Thyroid gland (tissue), 4 donors: ENCODE measurements around the gene NYAP2. TPM values are rescaled to one million over a fixed set of nuclear protein-coding genes. Genes with fewer than 3 reads are reported as not detected.

Experiments
- DNase-seq, 2 donors: peaks; one replicate each; pipeline ENCODE4 v3.0.0-alpha.2; 2019
- H3K27ac ChIP-seq, 3 donors: fragments of 200-600 bp; sonication (generic); 1 replicate in 2 of 3; 2 replicates in 1 of 3; pipeline ENCODE4 v1.5.1; 2016 to 2019; ENCODE audit warnings: mild to moderate bottlenecking in 1 of 3, moderate library complexity in 1 of 3
- H3K27me3 ChIP-seq: fragments of 200-600 bp; sonication (generic); one replicate; pipeline ENCODE4 v1.5.1; 2019
- H3K36me3 ChIP-seq, 2 donors: fragments of 200-600 bp; sonication (generic); one replicate each; pipeline ENCODE4 v1.5.1; 2016 to 2019
- H3K4me1 ChIP-seq, 2 donors: fragments of 200-600 bp; sonication (generic); one replicate each; pipeline ENCODE4 v1.5.1; 2017 to 2019
- H3K4me3 ChIP-seq, 3 donors: fragments of 200-600 bp; sonication (generic); replicated peaks in 1 of 3; 1 replicate in 2 of 3; 2 replicates in 1 of 3; pipeline ENCODE4 v1.5.1; 2016; ENCODE audit warnings: mild to moderate bottlenecking in 1 of 3
- H3K9me3 ChIP-seq: fragments of 200-600 bp; sonication (generic); one replicate; pipeline ENCODE4 v1.5.1; 2017
- CTCF ChIP-seq, 6 experiments: fragments of 200-600 bp in 3 of 6; fragments of 450-650 bp in 3 of 6; sonication (generic) in 3 of 6; IDR thresholded peaks; one replicate each; pipeline ENCODE4 v1.5.1; 2016 to 2019; ENCODE audit warnings: antibody characterized with exemption in 6 of 6, mild to moderate bottlenecking in 2 of 6, inconsistent platforms in 1 of 6, moderate library complexity in 1 of 6
- POLR2A ChIP-seq, 2 donors: fragments of 450-650 bp; IDR thresholded peaks; one replicate each; pipeline ENCODE4 v1.6.1; 2017; ENCODE audit warnings: antibody characterized with exemption in 2 of 2, mild to moderate bottlenecking in 2 of 2, moderate library complexity in 1 of 2
- WGBS, 2 donors: methylation state at CpG; one replicate each; pipeline ENCODE4 v1.1.5; 2017; 5-methylcytosine and 5-hydroxymethylcytosine counted together
- intact Hi-C: fragments of 100-400 bp; cut with DNase I; formaldehyde crosslinking; loops from one replicate; pipeline ENCODE4 v1.15.1; 2023
- total RNA-seq, 4 donors: library from RNA; depleted of rRNA; stranded (reverse); fragments of >200 nt; gene quantifications; one replicate each; pipeline ENCODE4 v1.2.3, GENCODE V29; 2016

The NYAP2 gene
- total RNA-seq, 4 donors from 2014 or later, result not detected

GRCh38 chr2:225414902-225415301 is 15.4 kb downstream of the NYAP2 start:
- 47 to 66% methylated on average over 1 of the region's 1 CpG for WGBS, 2 donors
- H3K27ac ChIP-seq, result no peak overlapping the region

GRCh38 chr2:225415341-225415740 is 15.8 kb downstream of the NYAP2 start:
- Histone ChIP-seq H3K9me3 (no peaks in the 10 kb centered on the region), H3K36me3 (no peaks in the 10 kb centered on the region), H3K4me1 (no peaks in the 10 kb centered on the region), H3K27ac (no peak overlapping the region), H3K27me3 (no peaks in the 10 kb centered on the region), H3K4me3 (no peak overlapping the region)
- no peak for DNase-seq
- TF ChIP-seq CTCF (IDR thresholded peaks at IDR 0.05) (no peak), POLR2A (IDR thresholded peaks at IDR 0.05) (no peak)
- WGBS, 2 donors, result 86 to 93% methylated on average over 2 of the region's 2 CpGs
- intact Hi-C loops, result no loop called here

More at GRCh38 chr2:225414902-225415301, 15.4 kb downstream of the NYAP2 start:
- Histone ChIP-seq H3K4me3 (no peak overlapping the region), H3K27me3 (no peaks in the 10 kb centered on the region), H3K9me3 (no peaks in the 10 kb centered on the region), H3K4me1 (no peaks in the 10 kb centered on the region), H3K36me3 (no peaks in the 10 kb centered on the region)
- DNase-seq, result no peak
- intact Hi-C loops, result no loop called here
- TF ChIP-seq POLR2A (IDR thresholded peaks at IDR 0.05) (no peak), CTCF (IDR thresholded peaks at IDR 0.05) (no peak)

- H3K4me3 ChIP-seq, result no peak overlapping the region
Measured at GRCh38 chr2:225415792-225416191, 16.3 kb downstream of the NYAP2 start.

GRCh38 chr2:225416616-225417367 is 17.3 kb downstream of the NYAP2 start:
- no peak overlapping the region for H3K27ac ChIP-seq
- intact Hi-C loops, result no loop called here
- no peak for TF ChIP-seq CTCF (IDR thresholded peaks at IDR 0.05)
- TF ChIP-seq POLR2A (IDR thresholded peaks at IDR 0.05), result no peak

More at GRCh38 chr2:225415792-225416191, 16.3 kb downstream of the NYAP2 start:
- H3K27me3 ChIP-seq, result no peaks in the 10 kb centered on the region
- no peak overlapping the region for H3K27ac ChIP-seq
- H3K36me3 ChIP-seq, result no peaks in the 10 kb centered on the region
- no peaks in the 10 kb centered on the region for H3K4me1 ChIP-seq
- H3K9me3 ChIP-seq, result no peaks in the 10 kb centered on the region
- intact Hi-C loops, result no loop called here
- WGBS, 2 donors, result 70 to 74% methylated on average over 2 of the region's 2 CpGs
- TF ChIP-seq POLR2A (IDR thresholded peaks at IDR 0.05), result no peak
- TF ChIP-seq CTCF (IDR thresholded peaks at IDR 0.05), result no peak
- no peak for DNase-seq

GRCh38 chr2:225419033-225419432 is 19.5 kb downstream of the NYAP2 start:
- H3K27me3 ChIP-seq, result no peaks in the 10 kb centered on the region
- H3K27ac ChIP-seq, result no peak overlapping the region
- H3K9me3 ChIP-seq, result no peaks in the 10 kb centered on the region
- no peaks in the 10 kb centered on the region for H3K36me3 ChIP-seq
- intact Hi-C loops, result no loop called here
- H3K4me1 ChIP-seq, result no peaks in the 10 kb centered on the region
- H3K4me3 ChIP-seq, result no peak overlapping the region
- TF ChIP-seq POLR2A (IDR thresholded peaks at IDR 0.05) (no peak), CTCF (IDR thresholded peaks at IDR 0.05) (no peak)
- DNase-seq, result no peak
- WGBS, 2 donors, result 93 to 95% methylated on average over 6 of the region's 6 CpGs

More at GRCh38 chr2:225416616-225417367, 17.3 kb downstream of the NYAP2 start:
- no peaks in the 10 kb centered on the region for H3K36me3 ChIP-seq
- H3K27me3 ChIP-seq, result no peaks in the 10 kb centered on the region
- 74 to 81% methylated on average over 3 of the region's 3 CpGs for WGBS, 2 donors
- H3K4me3 ChIP-seq, result no peak overlapping the region
- H3K4me1 ChIP-seq, result no peaks in the 10 kb centered on the region
- no peaks in the 10 kb centered on the region for H3K9me3 ChIP-seq
- DNase-seq, result no peak
